CD4-positive, alpha-beta T cell (primary cell): ENCODE data around the gene ETV3L. TPM values are rescaled to one million over a fixed set of nuclear protein-coding genes. Genes with fewer than 3 reads are reported as not detected.

Source experiments
- ATAC-seq: fragments of 200-7000 bp; cut with Tn5 transposase; one replicate; pipeline ENCODE4 v1.10.0; 2022; ENCODE audit warnings: mild to moderate bottlenecking; ENCODE audit not compliant: poor library complexity
- CTCF ChIA-PET: fragments of 350-600 bp; sonication (Branson Sonifier 250); formaldehyde crosslinking; loops from one replicate; lab custom pipeline; 2021; ENCODE audit warnings: antibody characterized with exemption, inconsistent platforms; lab: Charles Lee
- POLR2A ChIA-PET: fragments of 350-600 bp; sonication (Branson Sonifier 250); formaldehyde crosslinking; loops from one replicate; lab custom pipeline; 2021; ENCODE audit warnings: antibody characterized with exemption, inconsistent platforms; lab: Charles Lee
- DNase-seq, 14 experiments: peaks; one replicate each; pipeline ENCODE4 v3.0.0-alpha.2; 2013 to 2020; ENCODE audit warnings: mixed read lengths in 2 of 14
- H3K27ac ChIP-seq, 2 donors: one replicate each; pipeline versions ENCODE4 v1.5.1 to v1.7.0; 2013; ENCODE audit warnings: low read length in 2 of 2, low read depth in 1 of 2, mild to moderate bottlenecking in 1 of 2
- H3K27me3 ChIP-seq, 2 experiments: 1 replicate in 1 of 2; 2 replicates in 1 of 2; pipeline versions ENCODE4 v1.6.1 to v1.7.0; 2013; ENCODE audit warnings: low read length in 2 of 2, control low read depth in 1 of 2, mild to moderate bottlenecking in 1 of 2, moderate library complexity in 1 of 2; ENCODE audit not compliant: insufficient read depth in 2 of 2, control insufficient read depth in 1 of 2
- H3K36me3 ChIP-seq: one replicate; pipeline ENCODE4 v1.6.1; 2013; ENCODE audit warnings: low read length, control low read depth; ENCODE audit not compliant: insufficient read depth
- H3K4me1 ChIP-seq: one replicate; pipeline ENCODE4 v1.6.1; 2013; ENCODE audit warnings: low read length, control low read depth; ENCODE audit not compliant: insufficient read depth
- H3K4me3 ChIP-seq: one replicate; pipeline ENCODE4 v1.5.1; 2013; ENCODE audit warnings: mild to moderate bottlenecking, low read length, moderate library complexity
- H3K9me3 ChIP-seq, 2 experiments: 1 replicate in 1 of 2; 2 replicates in 1 of 2; pipeline versions ENCODE4 v1.6.1 to v1.7.0; 2013; ENCODE audit warnings: low read length in 2 of 2, mild to moderate bottlenecking in 2 of 2, control low read depth in 1 of 2, moderate library complexity in 1 of 2; ENCODE audit not compliant: control insufficient read depth in 1 of 2, insufficient read depth in 1 of 2
- H3K27ac Mint-ChIP-seq: one replicate; pipeline ENCODE4 v1.8.0; 2020; ENCODE audit warnings: mixed read lengths
- H3K27me3 Mint-ChIP-seq: one replicate; pipeline ENCODE4 v1.8.0; 2021; ENCODE audit warnings: mixed read lengths
- H3K36me3 Mint-ChIP-seq: one replicate; pipeline ENCODE4 v1.8.0; 2021; ENCODE audit warnings: low read depth, mixed read lengths
- H3K4me1 Mint-ChIP-seq: one replicate; pipeline ENCODE4 v1.8.0; 2021; ENCODE audit warnings: low read depth, mixed read lengths
- H3K4me3 Mint-ChIP-seq: one replicate; pipeline ENCODE4 v1.8.0; 2020; ENCODE audit warnings: mild to moderate bottlenecking, mixed read lengths
- H3K9me3 Mint-ChIP-seq: one replicate; pipeline ENCODE4 v1.8.0; 2020; ENCODE audit warnings: mixed read lengths
- CTCF ChIP-seq: fragments of 200-600 bp; IDR thresholded peaks from one replicate; pipeline ENCODE4 v1.8.0; 2022; ENCODE audit warnings: antibody characterized with exemption, mild to moderate bottlenecking
- intact Hi-C, 2 experiments: fragments of 100-400 bp; cut with DNase I in 1 of 2; cut with micrococcal nuclease in 1 of 2; formaldehyde crosslinking; loops; one replicate each; pipeline versions ENCODE4 v1.15.1 to v1.9.0; 2023 to 2025; cut with DNase I, micrococcal nuclease
- total RNA-seq, 174 experiments: library from RNA in 2 of 174; stranded (reverse) in 2 of 174; gene quantifications; one replicate each; pipeline ENCODE4 v1.2.3 and lab custom pipeline; 2021 to 2026

ETV3L gene
- total RNA-seq, 2 experiments from 2014 or later: not detected

GRCh38 chr1:157089789-157090188 is 9.8 kb downstream of the ETV3L start:
- intact Hi-C loops: loop anchor here (1.0 to 5.0 kb wide), 3 partner anchors 48 to 403 kb away; partner anchors contain the start of gene ETV3 (in 1 of the 2)
- Histone ChIP-seq H3K9me3 (no peaks in the 10 kb centered on the region), H3K27me3 (peaks cover 0 to 2% of the 10 kb centered on the region in 2 experiments), H3K4me3 (no peak overlapping the region), H3K27ac (no peak overlapping the region), H3K36me3 (no peaks in the 10 kb centered on the region), H3K4me1 (peaks cover 7% of the 10 kb centered on the region)
- Mint-ChIP-seq H3K4me1 (peaks cover 5% of the 10 kb centered on the region), H3K27ac (no peak overlapping the region), H3K4me3 (no peak overlapping the region), H3K27me3 (peaks cover 6% of the 10 kb centered on the region), H3K9me3 (no peaks in the 10 kb centered on the region), H3K36me3 (no peaks in the 10 kb centered on the region)
- ChIA-PET CTCF (interaction anchor here (0.6 to 7.4 kb wide), 21 partner anchors 8 to 394 kb away, joined by 3 to 241 read pairs (median 4); partner anchors contain the start of gene ETV3), POLR2A (interaction anchor here (0.6 to 1.0 kb wide), 3 partner anchors 48 to 69 kb away, joined by 3 to 26 read pairs (median 3); no protein-coding TSS in a partner anchor)
- TF ChIP-seq CTCF: no peak
- DNase-seq: peak in 1 of 14 experiments; percentile 21
- ATAC-seq: peak; percentile 21

- no peaks in the 10 kb centered on the region for H3K9me3 ChIP-seq
- peaks cover 0 to 2% of the 10 kb centered on the region in 2 experiments for H3K27me3 ChIP-seq
- Mint-ChIP-seq H3K9me3 (no peaks in the 10 kb centered on the region), H3K4me3 (no peak overlapping the region), H3K27me3 (peaks cover 10% of the 10 kb centered on the region), H3K4me1 (peaks cover 5% of the 10 kb centered on the region), H3K36me3 (no peaks in the 10 kb centered on the region), H3K27ac (no peak overlapping the region)
- peaks cover 7% of the 10 kb centered on the region for H3K4me1 ChIP-seq
- H3K36me3 ChIP-seq: no peaks in the 10 kb centered on the region
- ATAC-seq (no peak), DNase-seq (no peak)
- POLR2A ChIA-PET: interaction anchor here (0.7 kb wide), 1 partner anchor 68 kb away, joined by 3 read pairs; no protein-coding TSS in a partner anchor
- CTCF ChIA-PET: interaction anchor here (7.4 kb wide), 1 partner anchor 67 kb away, joined by 241 read pairs; no protein-coding TSS in a partner anchor
- no peak for TF ChIP-seq CTCF
- intact Hi-C loops: no loop called here
- no peak overlapping the region for H3K27ac ChIP-seq
- no peak overlapping the region for H3K4me3 ChIP-seq
Observed at GRCh38 chr1:157088607-157089006, 11.0 kb downstream of the ETV3L start.

- Mint-ChIP-seq H3K27me3 (peaks cover 10% of the 10 kb centered on the region), H3K36me3 (no peaks in the 10 kb centered on the region), H3K9me3 (no peaks in the 10 kb centered on the region), H3K4me1 (peaks cover 5% of the 10 kb centered on the region), H3K4me3 (no peak overlapping the region), H3K27ac (no peak overlapping the region)
- no peak overlapping the region for H3K4me3 ChIP-seq
- ChIA-PET POLR2A (no interaction called here), CTCF (interaction anchor here (7.4 kb wide), 1 partner anchor 69 kb away, joined by 241 read pairs; no protein-coding TSS in a partner anchor)
- intact Hi-C loops: no loop called here
- H3K36me3 ChIP-seq: no peaks in the 10 kb centered on the region
- H3K27ac ChIP-seq: no peak overlapping the region
- peaks cover 0 to 2% of the 10 kb centered on the region in 2 experiments for H3K27me3 ChIP-seq
- no peaks in the 10 kb centered on the region for H3K9me3 ChIP-seq
- ATAC-seq (no peak), DNase-seq (no peak)
- peaks cover 7% of the 10 kb centered on the region for H3K4me1 ChIP-seq
- no peak for TF ChIP-seq CTCF
Observed at GRCh38 chr1:157087030-157087429, 12.6 kb downstream of the ETV3L start.
